ENCODE data around the gene IFT122. TPM values are rescaled to one million over a fixed set of nuclear protein-coding genes. Genes with fewer than 3 reads are reported as not detected.
A peak's percentile ranks its signal among the peaks of the same experiment; 100 is the strongest.

The IFT122 gene
- total and polyA plus RNA-seq, 3 experiments from 2014 or later, result 4.3 to 16.5 (median 16.4) TPM

DNA sequence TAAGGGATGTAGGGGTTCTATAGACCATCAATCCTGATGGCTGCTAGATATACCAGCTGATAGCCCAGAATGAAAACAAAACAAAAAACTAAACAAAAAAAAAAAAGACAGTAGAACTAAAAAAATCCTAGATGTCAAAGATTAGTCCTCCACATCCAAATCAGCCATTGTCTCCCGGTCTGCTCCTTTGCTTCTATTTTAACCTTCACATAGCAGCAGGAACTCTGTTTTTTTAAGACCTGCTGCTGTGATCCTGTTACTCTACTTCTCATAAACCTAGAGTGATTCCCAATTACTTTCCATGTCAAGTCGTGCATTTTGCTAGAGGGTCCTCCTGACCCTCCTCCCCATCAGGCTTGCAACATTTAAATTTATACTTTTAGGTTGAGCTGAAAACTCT is 2.5 kb downstream of the IFT122 start:
- Mint-ChIP-seq H3K36me3 (peaks cover 0 to 20% (median 3%) of the 10 kb centered on the region in 3 donors), H3K27ac (peak overlapping the region; percentile 76 to 100 (median 87)), H3K9me3 (no peaks in the 10 kb centered on the region), H3K4me3 (peak overlapping the region in 2 of 7 donors; percentile 53 to 55), H3K27me3 (peaks cover 0 to 3% of the 10 kb centered on the region in 2 donors), H3K4me1 (peaks cover 44 to 60% (median 50%) of the 10 kb centered on the region in 3 donors)
- Histone ChIP-seq H3K9me3 (ENCODE audit: low read length) (no peaks in the 10 kb centered on the region), H3K4me3 (ENCODE audit: low read length) (no peak overlapping the region), H3K27ac (ENCODE audit: low read depth, low read length) (no peak overlapping the region), H3K36me3 (ENCODE audit: insufficient read depth, low read length) (peaks cover 7% of the 10 kb centered on the region), H3K27me3 (ENCODE audit: insufficient read depth, low read length, poor library complexity, severe bottlenecking) (no peaks in the 10 kb centered on the region), H3K4me1 (ENCODE audit: insufficient read depth, low read length) (peaks cover 40% of the 10 kb centered on the region)
- ChIA-PET POLR2A (interaction anchor here (0.6 kb wide), 1 partner anchor 460 kb away, joined by 3 read pairs; no protein-coding TSS in a partner anchor), CTCF (no interaction called here)
- no peak for DNase-seq

DNA sequence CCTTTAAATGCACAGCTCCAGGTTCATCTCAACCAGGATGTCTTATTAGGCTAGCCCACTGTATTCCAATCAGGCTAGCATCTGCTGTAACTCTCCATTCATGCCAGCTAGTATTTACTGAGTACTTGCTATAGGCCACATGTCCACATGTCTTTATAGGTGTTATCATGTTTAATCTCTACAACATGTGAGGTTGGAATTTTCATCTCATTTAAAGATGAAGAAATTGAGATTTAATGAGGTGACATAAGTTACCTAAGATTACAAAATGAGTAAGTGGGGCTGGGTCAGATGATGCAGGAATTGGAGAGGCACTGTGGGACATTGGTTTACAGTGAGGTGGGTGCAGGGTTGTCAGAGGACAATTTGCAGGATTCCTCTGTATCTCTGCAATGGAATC is 2.9 kb downstream of the IFT122 start:
- Mint-ChIP-seq H3K36me3 (peaks cover 0 to 15% (median 0%) of the 10 kb centered on the region in 3 donors), H3K27me3 (peaks cover 0 to 3% of the 10 kb centered on the region in 2 donors), H3K9me3 (no peaks in the 10 kb centered on the region), H3K27ac (peak overlapping the region; percentile 51 to 97 (median 81)), H3K4me3 (peak overlapping the region in 2 of 7 donors; percentile 53 to 55), H3K4me1 (peaks cover 40 to 56% (median 46%) of the 10 kb centered on the region in 3 donors)
- ChIA-PET CTCF (no interaction called here), POLR2A (no interaction called here)
- Histone ChIP-seq H3K36me3 (ENCODE audit: insufficient read depth, low read length) (peaks cover 4% of the 10 kb centered on the region), H3K27ac (ENCODE audit: low read depth, low read length) (no peak overlapping the region), H3K4me1 (ENCODE audit: insufficient read depth, low read length) (peaks cover 36% of the 10 kb centered on the region), H3K4me3 (ENCODE audit: low read length) (no peak overlapping the region), H3K9me3 (ENCODE audit: low read length) (no peaks in the 10 kb centered on the region), H3K27me3 (ENCODE audit: insufficient read depth, low read length, poor library complexity, severe bottlenecking) (no peaks in the 10 kb centered on the region)
- no peak for DNase-seq

DNA sequence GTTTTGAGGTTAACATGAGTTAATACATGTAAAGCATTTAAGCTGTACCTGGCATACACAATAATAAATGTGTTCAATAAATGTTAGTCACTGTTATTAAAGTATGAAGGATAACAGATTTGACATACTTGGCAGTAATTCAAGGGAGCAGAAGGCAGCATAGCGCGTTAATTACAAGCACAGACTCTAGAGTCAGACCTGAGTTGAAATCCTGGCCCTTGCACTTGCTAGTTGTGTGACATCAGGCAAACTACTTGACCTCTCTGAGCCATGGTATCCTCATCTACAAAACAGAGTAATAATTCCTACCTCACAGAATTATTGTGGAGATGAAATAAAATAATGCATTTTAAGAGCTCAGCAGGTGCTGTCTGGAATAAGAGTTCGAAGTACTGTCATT is 5.4 kb downstream of the IFT122 start:
- Histone ChIP-seq H3K9me3 (ENCODE audit: low read length) (no peaks in the 10 kb centered on the region), H3K4me1 (ENCODE audit: insufficient read depth, low read length) (peaks cover 28% of the 10 kb centered on the region), H3K4me3 (ENCODE audit: low read length) (no peak overlapping the region), H3K27me3 (ENCODE audit: insufficient read depth, low read length, poor library complexity, severe bottlenecking) (no peaks in the 10 kb centered on the region), H3K36me3 (ENCODE audit: insufficient read depth, low read length) (no peaks in the 10 kb centered on the region), H3K27ac (ENCODE audit: low read depth, low read length) (no peak overlapping the region)
- Mint-ChIP-seq H3K36me3 (peaks cover 0 to 3% (median 2%) of the 10 kb centered on the region in 3 donors), H3K4me3 (no peak overlapping the region), H3K27ac (peak overlapping the region in 2 of 8 donors; percentile 23 to 84), H3K9me3 (no peaks in the 10 kb centered on the region), H3K27me3 (no peaks in the 10 kb centered on the region), H3K4me1 (peaks cover 18 to 34% (median 25%) of the 10 kb centered on the region in 3 donors)
- DNase-seq, result no peak
- CTCF ChIA-PET, result interaction anchor here (0.9 to 1.8 kb wide), 2 partner anchors 19 to 134 kb away, joined by 3 read pairs; no protein-coding TSS in a partner anchor
- POLR2A ChIA-PET, result no interaction called here

DNA sequence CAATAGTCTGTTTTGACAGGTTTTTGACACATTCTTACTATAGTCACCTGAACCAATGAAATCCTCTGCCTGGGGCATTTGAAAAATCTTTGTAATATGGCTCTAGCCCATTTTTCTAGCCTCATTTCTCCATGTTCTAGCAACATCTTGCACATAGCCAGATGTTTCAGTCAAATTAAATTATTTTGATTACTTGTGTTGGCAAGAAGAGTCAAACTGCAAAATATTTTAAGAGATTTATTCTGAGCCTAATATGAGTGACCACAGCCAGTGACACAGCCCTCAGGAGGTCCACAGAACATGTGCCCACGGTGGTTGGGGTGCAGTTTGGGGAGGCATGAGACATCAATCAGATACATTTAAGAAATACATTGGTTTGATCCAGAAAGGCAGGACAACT is 6.9 kb downstream of the IFT122 start:
- peaks cover under 1 to 7% (median 2%) of the 10 kb centered on the region in 3 donors for H3K36me3 Mint-ChIP-seq
- no peaks in the 10 kb centered on the region for H3K27me3 Mint-ChIP-seq
- H3K4me1 Mint-ChIP-seq, result peaks cover 7 to 21% (median 13%) of the 10 kb centered on the region in 3 donors
- no peaks in the 10 kb centered on the region for H3K36me3 ChIP-seq (ENCODE audit: insufficient read depth, low read length)
- no peak for DNase-seq
- ChIA-PET CTCF (no interaction called here), POLR2A (no interaction called here)
- H3K27me3 ChIP-seq (ENCODE audit: insufficient read depth, low read length, poor library complexity, severe bottlenecking), result no peaks in the 10 kb centered on the region
- H3K4me3 ChIP-seq (ENCODE audit: low read length), result no peak overlapping the region
- no peaks in the 10 kb centered on the region for H3K9me3 Mint-ChIP-seq
- peak overlapping the region in 2 of 8 donors; percentile 24 to 36 for H3K27ac Mint-ChIP-seq
- peak overlapping the region; percentile 28 for H3K27ac ChIP-seq (ENCODE audit: low read depth, low read length)
- no peak overlapping the region for H3K4me3 Mint-ChIP-seq
- no peaks in the 10 kb centered on the region for H3K9me3 ChIP-seq (ENCODE audit: low read length)
- peaks cover 14% of the 10 kb centered on the region for H3K4me1 ChIP-seq (ENCODE audit: insufficient read depth, low read length)

DNA sequence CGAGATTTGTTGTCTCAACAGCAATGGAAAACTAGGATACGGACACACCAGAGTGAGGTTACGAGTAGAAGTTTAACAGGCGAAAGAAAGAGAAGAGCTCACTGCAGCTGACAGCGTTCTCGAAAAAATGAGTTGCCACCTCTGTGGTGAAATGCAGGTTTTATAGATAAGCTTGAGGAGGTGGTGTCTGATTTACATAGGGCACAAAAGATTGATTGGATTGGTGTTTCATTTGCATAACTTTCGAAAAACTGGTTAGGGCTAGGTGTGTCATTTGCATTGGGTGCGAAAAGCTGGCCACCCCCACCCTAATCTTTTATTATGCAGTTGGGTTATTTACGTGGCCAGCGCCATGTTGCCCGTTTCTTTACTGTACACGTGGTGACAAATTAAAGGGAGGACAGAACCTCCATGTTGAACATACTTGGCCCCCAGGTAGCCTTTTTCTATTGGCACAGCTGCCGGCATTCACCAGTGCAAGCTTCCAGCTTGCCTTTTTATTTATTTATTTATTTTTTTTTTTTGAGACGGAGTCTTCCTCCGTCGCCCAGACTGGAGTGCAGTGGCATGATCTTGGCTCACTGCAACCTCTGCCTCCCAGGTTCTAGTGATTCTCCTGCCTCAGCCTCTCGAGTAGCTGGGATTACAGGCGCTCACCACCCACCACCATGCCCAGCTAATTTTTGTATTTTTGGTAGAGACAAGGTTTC is 8.3 kb downstream of the IFT122 start:
- H3K27ac ChIP-seq (ENCODE audit: low read depth, low read length), result peak overlapping the region; percentile 51
- H3K27me3 ChIP-seq (ENCODE audit: insufficient read depth, low read length, poor library complexity, severe bottlenecking), result no peaks in the 10 kb centered on the region
- no peak for DNase-seq
- ChIA-PET POLR2A (no interaction called here), CTCF (interaction anchor here (1.5 kb wide), 1 partner anchor 8 kb away, joined by 6 read pairs; the partner anchor contains the start of genes IFT122 and MBD4)
- no peaks in the 10 kb centered on the region for H3K27me3 Mint-ChIP-seq
- no peak overlapping the region for H3K4me3 ChIP-seq (ENCODE audit: low read length)
- H3K4me3 Mint-ChIP-seq, result no peak overlapping the region
- no peaks in the 10 kb centered on the region for H3K4me1 ChIP-seq (ENCODE audit: insufficient read depth, low read length)
- H3K27ac Mint-ChIP-seq, result no peak overlapping the region
- H3K36me3 ChIP-seq (ENCODE audit: insufficient read depth, low read length), result no peaks in the 10 kb centered on the region
- peaks cover 7 to 21% (median 13%) of the 10 kb centered on the region in 3 donors for H3K36me3 Mint-ChIP-seq
- H3K9me3 Mint-ChIP-seq, result no peaks in the 10 kb centered on the region
- no peaks in the 10 kb centered on the region for H3K9me3 ChIP-seq (ENCODE audit: low read length)
- H3K4me1 Mint-ChIP-seq, result peaks cover 0 to 7% (median 2%) of the 10 kb centered on the region in 3 donors

DNA sequence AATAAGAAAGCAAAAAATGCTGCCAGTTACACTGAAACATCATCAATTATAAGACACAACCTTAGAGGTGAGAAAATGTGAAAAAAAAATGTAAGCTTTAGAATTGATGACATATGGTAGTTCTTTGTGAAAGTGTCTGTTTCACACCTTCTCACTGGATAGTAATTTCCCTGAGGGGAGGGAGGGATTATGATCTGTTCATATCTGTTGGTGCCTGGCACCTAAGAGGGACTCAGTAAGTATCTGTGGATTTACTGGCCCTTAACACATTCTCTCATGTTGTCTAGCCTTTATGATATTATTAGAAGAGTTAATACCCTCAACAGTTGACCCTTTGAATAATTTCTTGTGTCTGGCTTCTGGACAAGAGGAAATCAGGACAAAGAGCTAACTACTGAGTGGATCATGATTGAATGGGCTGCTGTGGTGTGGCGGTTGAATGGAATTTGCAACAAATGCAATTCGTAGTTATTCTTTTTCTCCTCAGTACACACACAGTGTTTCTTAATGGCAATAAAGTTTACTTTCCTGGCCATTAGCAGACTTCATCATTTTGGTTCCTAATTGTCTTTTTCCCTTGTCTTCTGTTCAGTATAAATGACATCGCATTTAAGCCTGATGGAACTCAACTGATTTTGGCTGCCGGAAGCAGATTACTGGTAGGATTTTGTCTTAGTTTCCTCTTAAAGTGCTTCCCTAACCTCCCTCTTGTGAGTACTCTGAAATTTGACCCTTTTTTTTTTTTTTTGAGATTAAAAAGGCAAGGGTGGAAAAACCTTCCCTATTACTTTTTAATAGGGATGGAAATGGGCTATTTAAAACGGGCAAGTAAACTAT is 9.5 kb downstream of the IFT122 start:
- Mint-ChIP-seq H3K4me3 (no peak overlapping the region), H3K27ac (peak overlapping the region in 1 of 8 donors; percentile 9), H3K4me1 (no peaks in the 10 kb centered on the region), H3K27me3 (no peaks in the 10 kb centered on the region), H3K9me3 (no peaks in the 10 kb centered on the region), H3K36me3 (peaks cover 10 to 25% (median 15%) of the 10 kb centered on the region in 3 donors)
- ChIA-PET CTCF (interaction anchor here (1.5 kb wide), 1 partner anchor 9 kb away, joined by 6 read pairs; the partner anchor contains the start of genes IFT122 and MBD4), POLR2A (no interaction called here)
- no peak for DNase-seq
- Histone ChIP-seq H3K9me3 (ENCODE audit: low read length) (no peaks in the 10 kb centered on the region), H3K4me3 (ENCODE audit: low read length) (no peak overlapping the region), H3K36me3 (ENCODE audit: insufficient read depth, low read length) (no peaks in the 10 kb centered on the region), H3K4me1 (ENCODE audit: insufficient read depth, low read length) (no peaks in the 10 kb centered on the region), H3K27me3 (ENCODE audit: insufficient read depth, low read length, poor library complexity, severe bottlenecking) (no peaks in the 10 kb centered on the region), H3K27ac (ENCODE audit: low read depth, low read length) (peak overlapping the region; percentile 17)

DNA sequence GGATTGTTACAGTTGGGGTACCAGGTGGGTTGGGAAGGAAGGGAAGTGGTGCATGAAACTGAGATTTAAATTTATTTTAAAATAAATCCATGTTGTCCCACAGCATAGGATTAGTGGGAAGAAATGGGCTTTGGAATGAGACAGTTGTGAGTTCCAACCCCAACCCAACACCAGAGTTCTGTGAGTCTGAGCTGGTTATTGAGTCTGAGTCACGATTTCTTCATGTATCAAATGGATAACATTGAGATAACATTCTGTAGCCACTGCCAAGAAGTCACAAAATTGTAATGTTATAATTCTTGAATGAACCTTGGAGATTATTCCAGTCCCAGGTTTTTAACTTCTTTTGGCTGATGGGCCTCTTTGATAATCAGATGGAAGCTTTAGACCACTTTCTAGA is 13.7 kb downstream of the IFT122 start:
- Mint-ChIP-seq H3K36me3 (peaks cover 14 to 41% (median 15%) of the 10 kb centered on the region in 3 donors), H3K4me1 (no peaks in the 10 kb centered on the region), H3K4me3 (no peak overlapping the region), H3K27ac (no peak overlapping the region), H3K9me3 (no peaks in the 10 kb centered on the region), H3K27me3 (no peaks in the 10 kb centered on the region)
- H3K9me3 ChIP-seq (ENCODE audit: low read length), result no peaks in the 10 kb centered on the region
- no peak for DNase-seq
- no peaks in the 10 kb centered on the region for H3K36me3 ChIP-seq (ENCODE audit: insufficient read depth, low read length)
- no peaks in the 10 kb centered on the region for H3K27me3 ChIP-seq (ENCODE audit: insufficient read depth, low read length, poor library complexity, severe bottlenecking)
- H3K27ac ChIP-seq (ENCODE audit: low read depth, low read length), result no peak overlapping the region
- H3K4me1 ChIP-seq (ENCODE audit: insufficient read depth, low read length), result no peaks in the 10 kb centered on the region
- no peak overlapping the region for H3K4me3 ChIP-seq (ENCODE audit: low read length)
- CTCF ChIA-PET, result no interaction called here
- POLR2A ChIA-PET, result no interaction called here

DNA sequence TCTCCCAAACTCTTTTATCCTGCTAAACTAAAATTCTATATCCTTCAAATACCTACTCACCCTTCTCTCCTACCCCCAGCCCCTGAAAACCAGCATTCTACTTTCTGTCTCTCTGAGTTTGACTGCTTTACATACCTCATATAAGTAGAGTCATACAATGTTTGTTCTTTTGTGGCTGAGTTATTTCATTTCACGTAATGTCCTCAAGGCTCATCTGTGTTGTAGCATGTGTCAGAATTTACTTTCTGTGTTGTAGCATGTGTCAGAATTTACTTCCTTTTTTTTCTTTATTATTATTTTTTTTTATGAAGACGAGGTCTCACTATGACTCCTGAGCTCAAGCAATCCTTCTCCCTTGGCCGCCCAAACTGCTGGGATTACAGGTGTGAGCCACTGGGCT is 20.1 kb downstream of the IFT122 start:
- Histone ChIP-seq H3K4me1 (ENCODE audit: insufficient read depth, low read length) (no peaks in the 10 kb centered on the region), H3K27ac (ENCODE audit: low read depth, low read length) (peak overlapping the region; percentile 27), H3K27me3 (ENCODE audit: insufficient read depth, low read length, poor library complexity, severe bottlenecking) (no peaks in the 10 kb centered on the region), H3K4me3 (ENCODE audit: low read length) (no peak overlapping the region), H3K9me3 (ENCODE audit: low read length) (no peaks in the 10 kb centered on the region), H3K36me3 (ENCODE audit: insufficient read depth, low read length) (no peaks in the 10 kb centered on the region)
- Mint-ChIP-seq H3K9me3 (no peaks in the 10 kb centered on the region), H3K4me3 (no peak overlapping the region), H3K27me3 (no peaks in the 10 kb centered on the region), H3K27ac (peak overlapping the region in 1 of 8 donors; percentile 3), H3K36me3 (peaks cover 0 to 24% (median 6%) of the 10 kb centered on the region in 3 donors), H3K4me1 (no peaks in the 10 kb centered on the region)
- ChIA-PET POLR2A (no interaction called here), CTCF (no interaction called here)
- DNase-seq, result no peak
